ENCODE data around the gene FAM110C. TPM values are rescaled to one million over a fixed set of nuclear protein-coding genes. Genes with fewer than 3 reads are reported as not detected.

The FAM110C gene
- total and polyA plus RNA-seq, 9 of the 15 experiments (the other 6 are each of a cell fraction or from before 2014, with no cell fraction given): not detected

GRCh38 chr2:84121-84520, 37.8 kb upstream of the FAM110C start (continued):
- TF ChIP-seq TSHZ1 (CRISPR knock-in tag; IDR thresholded peaks at IDR 0.05): no peak
- no peak for TF ChIP-seq PRPF4 (IDR thresholded peaks at IDR 0.05; ENCODE audit: insufficient read depth, low read depth, low read length, poor library complexity, severe bottlenecking)
- no peak for TF ChIP-seq HSF4 (CRISPR knock-in tag; IDR thresholded peaks at IDR 0.05; ENCODE audit: borderline replicate concordance)

- no peaks in the 10 kb centered on the region for H3K79me2 ChIP-seq (ENCODE audit: control insufficient read depth, insufficient read depth, low read length)
- BruUV-seq (replicated peaks): no TSS peak
- H3K4me1 ChIP-seq (replicated peaks in 1 of 2; ENCODE audit: control insufficient read depth in 2 of 2, insufficient read depth in 2 of 2, low read length in 2 of 2): no peaks in the 10 kb centered on the region
- ATAC-seq: no peak
- POLR2A ChIA-PET: interaction anchor here (0.6 kb wide), 1 partner anchor 18 kb away, joined by 3 read pairs; no protein-coding TSS in a partner anchor
- no peaks in the 10 kb centered on the region for H3K9me3 ChIP-seq (replicated peaks; ENCODE audit: control insufficient read depth, insufficient read depth, low read depth, low read length)
- no peaks in the 10 kb centered on the region for H4K20me1 ChIP-seq (replicated peaks; ENCODE audit: control insufficient read depth, insufficient read depth, low read length)
- H3K27me3 ChIP-seq (ENCODE audit: control insufficient read depth in 2 of 2, insufficient read depth in 2 of 2, low read length in 2 of 2): no peaks in the 10 kb centered on the region
- no peak overlapping the region for H3K4me2 ChIP-seq (ENCODE audit: insufficient read depth, low read length)
- H3K9ac ChIP-seq (ENCODE audit: insufficient read depth in 1 of 2, low read depth in 2 of 2, low read length in 2 of 2): no peak overlapping the region
- CTCF ChIA-PET (ENCODE audit: low intra/inter-chr PET ratio): no interaction called here
- in situ Hi-C loops (cut with MboI): no loop called here
- H2AFZ ChIP-seq (ENCODE audit: low read depth, low read length): no peak overlapping the region
- DNase-seq (ENCODE audit: extremely low read depth in 1 of 4, low spot score in 3 of 4): no peak
- no peak for FAIRE-seq
- under 1% methylated on average over 10 of the region's 10 CpGs for WGBS (ENCODE audit: insufficient coverage, low coverage, missing lambda C conversion rate)
- no peak overlapping the region for H3K4me3 ChIP-seq
- intact Hi-C loops (cut with micrococcal nuclease): no loop called here
- no peaks in the 10 kb centered on the region for H3K9me1 ChIP-seq (ENCODE audit: control insufficient read depth, insufficient read depth, low read length)
- no peaks in the 10 kb centered on the region for H3K36me3 ChIP-seq (ENCODE audit: control insufficient read depth, insufficient read depth, low read length)
- H3K27ac ChIP-seq (ENCODE audit: extremely low read depth, low read depth, low read length): no peak overlapping the region
- no peak for TF ChIP-seq BMI1 (IDR thresholded peaks at IDR 0.05; ENCODE audit: low read length)
- no peak for TF ChIP-seq POLR3A (IDR thresholded peaks at IDR 0.05; ENCODE audit: borderline replicate concordance, extremely low read depth, insufficient read depth, insufficient read length)
- TF ChIP-seq GMEB1 (CRISPR knock-in tag; IDR thresholded peaks at IDR 0.05): no peak
- TF ChIP-seq RBFOX2 (IDR thresholded peaks at IDR 0.05; ENCODE audit: low read depth, low read length): no peak
- TF ChIP-seq ATF1 (CRISPR knock-in tag; IDR thresholded peaks at IDR 0.05): no peak
- TF ChIP-seq ATF1 (tag; IDR thresholded peaks at IDR 0.05): no peak
- TF ChIP-seq ZNF518B (CRISPR knock-in tag; IDR thresholded peaks at IDR 0.05): no peak
Measured at GRCh38 chr2:80971-81736, 34.8 kb upstream of the FAM110C start.

All from K562 (cell line).